A549 (cell line): Measurements from ENCODE around the gene SLC25A52. TPM values are rescaled to one million over a fixed set of nuclear protein-coding genes. Genes with fewer than 3 reads are reported as not detected.

Source experiments
- ATAC-seq, 2 experiments: fragments of 200-7000 bp in 1 of 2; fragments of >200 bp in 1 of 2; cut with Nextera tagmentation in 1 of 2; cut with Tn5 transposase in 1 of 2; 3 replicates each; pipeline versions ENCODE4 v1.8.0 to v1.9.1; 2018 to 2020; ENCODE audit warnings: mild to moderate bottlenecking in 1 of 2, moderate library complexity in 1 of 2
- CTCF ChIA-PET: fragments of 300-600 bp; sonication (Branson Sonifier 250); formaldehyde crosslinking; extraction: SDS; loops from one replicate; lab custom pipeline; 2021; ENCODE audit warnings: antibody characterized with exemption, inconsistent platforms; lab: Yijun Ruan, JAX
- POLR2A ChIA-PET: fragments of 350-600 bp; formaldehyde crosslinking; extraction: SDS; loops from one replicate; lab custom pipeline; 2021; ENCODE audit warnings: antibody characterized with exemption, inconsistent platforms; lab: Yijun Ruan, JAX
- DNase-seq, 2 experiments: peaks; one replicate each; pipeline versions ENCODE4 v3.0.0 to v3.0.0-alpha.2; 2011 to 2016; ENCODE audit warnings: low read depth in 1 of 2, low spot score in 1 of 2
- FAIRE-seq: peaks from 2 replicates; lab custom pipeline; 2011; peaks lifted over from hg19 to GRCh38; lab: Jason Lieb, UNC
- H3K27ac ChIP-seq, 2 experiments: fragments of >200 bp; sonication (Bioruptor Twin); formaldehyde crosslinking; 3 replicates each; pipeline ENCODE4 v1.5.1; 2016 to 2017
- H3K4me1 ChIP-seq: fragments of >200 bp; sonication (Bioruptor Twin); formaldehyde crosslinking; 3 replicates; pipeline ENCODE4 v1.6.1; 2016
- H3K4me2 ChIP-seq: fragments of >200 bp; sonication (Bioruptor Twin); formaldehyde crosslinking; 3 replicates; pipeline ENCODE4 v1.6.1; 2016
- H3K4me3 ChIP-seq: fragments of >200 bp; sonication (Bioruptor Twin); formaldehyde crosslinking; 3 replicates; pipeline ENCODE4 v1.5.1; 2016
- H3K9me3 ChIP-seq: fragments of >200 bp; sonication (Bioruptor Twin); formaldehyde crosslinking; 3 replicates; pipeline ENCODE4 v1.6.1; 2016
- CBX2 ChIP-seq: fragments of 200-600 bp; sonication (generic); IDR thresholded peaks from 2 replicates; pipeline ENCODE4 v1.6.1; 2016; ENCODE audit warnings: low read depth, mild to moderate bottlenecking, borderline replicate concordance
- FOSB ChIP-seq: fragments of 250-450 bp; sonication (Bioruptor Pico); IDR thresholded peaks from 2 replicates; pipeline ENCODE4 v1.5.0; 2020; ENCODE audit warnings: mild to moderate bottlenecking, moderate library complexity
- GATA3 ChIP-seq: IDR thresholded peaks from 2 replicates; pipeline ENCODE4 v1.6.1; 2012; ENCODE audit warnings: borderline replicate concordance
- MAFK ChIP-seq: fragments of 450-650 bp; IDR thresholded peaks from 2 replicates; pipeline ENCODE4 v1.6.1; 2014; ENCODE audit not compliant: partially characterized antibody
- NR3C1 ChIP-seq: fragments of >200 bp; sonication (Bioruptor Twin); formaldehyde crosslinking; IDR thresholded peaks from 3 replicates; pipeline ENCODE4 v1.6.1; 2017
- PHF8 ChIP-seq: fragments of 200-600 bp; sonication (generic); IDR thresholded peaks from 2 replicates; pipeline ENCODE4 v1.6.1; 2016; ENCODE audit warnings: low read depth, mild to moderate bottlenecking, antibody characterized with exemption, moderate library complexity, borderline replicate concordance
- RARB ChIP-seq: fragments of 250-450 bp; sonication (Bioruptor Pico); IDR thresholded peaks from 2 replicates; pipeline ENCODE4 v1.8.0; 2021; ENCODE audit warnings: mild to moderate bottlenecking, moderate library complexity
- SMC3 ChIP-seq: fragments of >200 bp; sonication (Bioruptor Twin); formaldehyde crosslinking; IDR thresholded peaks from 3 replicates; pipeline ENCODE4 v1.6.1; 2018; ENCODE audit warnings: inconsistent platforms
- TP53 ChIP-seq: fragments of 250-450 bp; sonication (Bioruptor Pico); IDR thresholded peaks from 2 replicates; pipeline ENCODE4 v1.5.0; 2021; ENCODE audit warnings: mild to moderate bottlenecking, moderate library complexity
- ZFP36 ChIP-seq: fragments of 450-650 bp; IDR thresholded peaks from 2 replicates; pipeline ENCODE4 v1.6.1; 2014; ENCODE audit warnings: borderline replicate concordance; ENCODE audit not compliant: partially characterized antibody
- WGBS: methylation state at CpG from one replicate; pipeline ENCODE4 v1.1.6; 2017; ENCODE audit errors: missing lambda C conversion rate; 5-methylcytosine and 5-hydroxymethylcytosine counted together
- polyA plus RNA-seq, 4 experiments: library from polyadenylated mRNA; depleted of rRNA in 3 of 4; stranded (reverse); fragments of >200 nt; fragmentation: RNase III in 1 of 4; extraction: RNeasy Plus Mini Kit Qiagen cat#74134 plus additional on column Dnase treatment in 1 of 4; gene quantifications; 2 replicates in 3 of 4; 3 replicates in 1 of 4; pipeline ENCODE4 v1.2.3, GENCODE V29; 2011 to 2017
- TF ChIP-seq, protein P1 (sequence below): IDR thresholded peaks from 2 replicates; pipeline ENCODE4 v1.6.1; 2012
- TF ChIP-seq, protein P2 (sequence below): fragments of 200-600 bp; sonication (generic); IDR thresholded peaks from 2 replicates; pipeline ENCODE4 v1.6.1; 2016; ENCODE audit warnings: antibody characterized with exemption, mild to moderate bottlenecking, moderate library complexity
- TF ChIP-seq, protein P3 (sequence below): fragments of >200 bp; sonication (Bioruptor Twin); formaldehyde crosslinking; IDR thresholded peaks from 2 replicates; pipeline ENCODE4 v1.6.1; 2016
- TF ChIP-seq, protein P4 (sequence below): IDR thresholded peaks from 2 replicates; pipeline ENCODE4 v1.6.1; 2012; ENCODE audit warnings: low read depth, borderline replicate concordance
- TF ChIP-seq, protein P5 (sequence below): IDR thresholded peaks from 2 replicates; pipeline ENCODE4 v1.6.1; 2012

SLC25A52 gene
- polyA plus RNA-seq, 2 of the 4 experiments (the other 2 are of a cell fraction): 0.10 TPM; not detected in 1

DNA sequence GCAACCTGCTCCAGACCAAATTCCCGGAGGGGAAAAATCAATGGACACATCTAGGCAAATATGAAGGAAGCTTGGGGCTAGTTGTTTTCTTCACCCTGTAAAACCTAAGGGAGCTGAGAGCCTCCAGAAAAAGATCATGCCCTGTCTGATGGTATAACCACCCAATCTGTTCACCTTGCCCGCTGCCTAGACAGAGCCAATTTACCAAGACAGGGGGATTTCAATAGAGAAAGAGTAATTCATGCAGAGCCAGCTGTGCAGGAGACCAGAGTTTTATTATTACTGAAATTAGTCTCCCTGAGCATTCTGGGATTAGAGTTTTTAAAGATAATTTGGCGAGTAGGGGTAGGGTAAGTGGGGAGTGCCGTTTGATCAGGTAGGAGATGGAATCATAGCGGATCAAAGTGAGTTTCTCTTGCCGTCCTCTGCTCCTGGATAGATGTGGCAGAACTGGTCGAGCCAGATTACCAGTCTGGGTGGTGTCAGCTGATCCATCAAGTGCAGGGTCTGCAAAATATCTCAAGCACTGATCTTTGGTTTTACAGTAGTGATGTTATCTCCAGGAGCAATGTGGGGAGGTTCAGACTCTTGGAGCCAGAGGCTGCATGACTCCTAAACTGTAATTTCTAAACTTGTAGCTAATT lies 41.2 kb downstream of the SLC25A52 start:
- ChIA-PET CTCF (interaction anchor here (0.6 to 1.6 kb wide), 3 partner anchors 155 to 295 kb away, joined by 3 to 4 read pairs (median 3); no protein-coding TSS in a partner anchor), POLR2A (no interaction called here)
- 0 out of 3 replicates have a peak, but pooled peaks cover 3% of the 10 kb centered on the region for H3K9me3 ChIP-seq
- DNase-seq (no peak), FAIRE-seq (no peak), ATAC-seq (no peak)
- H3K4me3 ChIP-seq: no peak overlapping the region
- H3K4me2 ChIP-seq: no peak overlapping the region
- no peak for TF ChIP-seq GATA3
- H3K4me1 ChIP-seq: no peaks in the 10 kb centered on the region
- no peak overlapping the region for H3K27ac ChIP-seq
- 34% methylated on average over 7 of the region's 7 CpGs for WGBS

DNA sequence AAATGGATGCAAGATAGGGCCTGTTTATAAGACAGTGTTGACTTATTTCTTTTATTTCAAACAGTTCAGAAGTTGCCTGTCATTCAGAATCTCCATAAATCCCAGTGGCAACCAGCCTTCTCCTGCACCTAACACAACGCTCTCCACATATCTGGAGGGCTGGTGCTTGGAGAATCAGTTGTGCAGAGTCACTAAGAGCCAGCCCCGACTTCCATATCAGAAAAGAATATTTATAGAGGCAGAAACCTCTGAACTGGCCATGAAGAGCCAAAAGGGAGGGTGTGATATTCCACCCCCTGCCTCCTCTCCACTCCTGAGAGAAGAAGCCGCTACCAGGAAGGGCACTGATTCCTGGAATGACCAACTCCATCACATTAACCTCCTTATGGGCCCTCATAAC lies 42.3 kb downstream of the SLC25A52 start:
- ATAC-seq (no peak), DNase-seq (no peak), FAIRE-seq (no peak)
- no peak overlapping the region for H3K27ac ChIP-seq
- H3K4me2 ChIP-seq: no peak overlapping the region
- H3K4me3 ChIP-seq: no peak overlapping the region
- TF ChIP-seq FOSB (CRISPR knock-in tag) (no peak), SMC3 (no peak), MAFK (no peak), NR3C1 (no peak)
- TF ChIP-seq, protein P1, sequence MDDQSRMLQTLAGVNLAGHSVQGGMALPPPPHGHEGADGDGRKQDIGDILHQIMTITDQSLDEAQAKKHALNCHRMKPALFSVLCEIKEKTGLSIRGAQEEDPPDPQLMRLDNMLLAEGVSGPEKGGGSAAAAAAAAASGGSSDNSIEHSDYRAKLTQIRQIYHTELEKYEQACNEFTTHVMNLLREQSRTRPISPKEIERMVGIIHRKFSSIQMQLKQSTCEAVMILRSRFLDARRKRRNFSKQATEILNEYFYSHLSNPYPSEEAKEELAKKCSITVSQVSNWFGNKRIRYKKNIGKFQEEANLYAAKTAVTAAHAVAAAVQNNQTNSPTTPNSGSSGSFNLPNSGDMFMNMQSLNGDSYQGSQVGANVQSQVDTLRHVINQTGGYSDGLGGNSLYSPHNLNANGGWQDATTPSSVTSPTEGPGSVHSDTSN: no peak
- TF ChIP-seq, protein P2, sequence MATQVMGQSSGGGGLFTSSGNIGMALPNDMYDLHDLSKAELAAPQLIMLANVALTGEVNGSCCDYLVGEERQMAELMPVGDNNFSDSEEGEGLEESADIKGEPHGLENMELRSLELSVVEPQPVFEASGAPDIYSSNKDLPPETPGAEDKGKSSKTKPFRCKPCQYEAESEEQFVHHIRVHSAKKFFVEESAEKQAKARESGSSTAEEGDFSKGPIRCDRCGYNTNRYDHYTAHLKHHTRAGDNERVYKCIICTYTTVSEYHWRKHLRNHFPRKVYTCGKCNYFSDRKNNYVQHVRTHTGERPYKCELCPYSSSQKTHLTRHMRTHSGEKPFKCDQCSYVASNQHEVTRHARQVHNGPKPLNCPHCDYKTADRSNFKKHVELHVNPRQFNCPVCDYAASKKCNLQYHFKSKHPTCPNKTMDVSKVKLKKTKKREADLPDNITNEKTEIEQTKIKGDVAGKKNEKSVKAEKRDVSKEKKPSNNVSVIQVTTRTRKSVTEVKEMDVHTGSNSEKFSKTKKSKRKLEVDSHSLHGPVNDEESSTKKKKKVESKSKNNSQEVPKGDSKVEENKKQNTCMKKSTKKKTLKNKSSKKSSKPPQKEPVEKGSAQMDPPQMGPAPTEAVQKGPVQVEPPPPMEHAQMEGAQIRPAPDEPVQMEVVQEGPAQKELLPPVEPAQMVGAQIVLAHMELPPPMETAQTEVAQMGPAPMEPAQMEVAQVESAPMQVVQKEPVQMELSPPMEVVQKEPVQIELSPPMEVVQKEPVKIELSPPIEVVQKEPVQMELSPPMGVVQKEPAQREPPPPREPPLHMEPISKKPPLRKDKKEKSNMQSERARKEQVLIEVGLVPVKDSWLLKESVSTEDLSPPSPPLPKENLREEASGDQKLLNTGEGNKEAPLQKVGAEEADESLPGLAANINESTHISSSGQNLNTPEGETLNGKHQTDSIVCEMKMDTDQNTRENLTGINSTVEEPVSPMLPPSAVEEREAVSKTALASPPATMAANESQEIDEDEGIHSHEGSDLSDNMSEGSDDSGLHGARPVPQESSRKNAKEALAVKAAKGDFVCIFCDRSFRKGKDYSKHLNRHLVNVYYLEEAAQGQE: no peak
- TF ChIP-seq, protein P3, sequence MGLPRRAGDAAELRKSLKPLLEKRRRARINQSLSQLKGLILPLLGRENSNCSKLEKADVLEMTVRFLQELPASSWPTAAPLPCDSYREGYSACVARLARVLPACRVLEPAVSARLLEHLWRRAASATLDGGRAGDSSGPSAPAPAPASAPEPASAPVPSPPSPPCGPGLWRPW: no peak
- TF ChIP-seq, protein P4, sequence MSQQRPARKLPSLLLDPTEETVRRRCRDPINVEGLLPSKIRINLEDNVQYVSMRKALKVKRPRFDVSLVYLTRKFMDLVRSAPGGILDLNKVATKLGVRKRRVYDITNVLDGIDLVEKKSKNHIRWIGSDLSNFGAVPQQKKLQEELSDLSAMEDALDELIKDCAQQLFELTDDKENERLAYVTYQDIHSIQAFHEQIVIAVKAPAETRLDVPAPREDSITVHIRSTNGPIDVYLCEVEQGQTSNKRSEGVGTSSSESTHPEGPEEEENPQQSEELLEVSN: no peak
- WGBS: 13% methylated on average over 3 of the region's 3 CpGs
- POLR2A ChIA-PET: no interaction called here
- no peaks in the 10 kb centered on the region for H3K4me1 ChIP-seq
- H3K9me3 ChIP-seq: 0 out of 3 replicates have a peak, but pooled peaks cover 3% of the 10 kb centered on the region
- CTCF ChIA-PET: interaction anchor here (0.6 to 1.6 kb wide), 2 partner anchors 162 to 294 kb away, joined by 3 to 4 read pairs; no protein-coding TSS in a partner anchor

DNA sequence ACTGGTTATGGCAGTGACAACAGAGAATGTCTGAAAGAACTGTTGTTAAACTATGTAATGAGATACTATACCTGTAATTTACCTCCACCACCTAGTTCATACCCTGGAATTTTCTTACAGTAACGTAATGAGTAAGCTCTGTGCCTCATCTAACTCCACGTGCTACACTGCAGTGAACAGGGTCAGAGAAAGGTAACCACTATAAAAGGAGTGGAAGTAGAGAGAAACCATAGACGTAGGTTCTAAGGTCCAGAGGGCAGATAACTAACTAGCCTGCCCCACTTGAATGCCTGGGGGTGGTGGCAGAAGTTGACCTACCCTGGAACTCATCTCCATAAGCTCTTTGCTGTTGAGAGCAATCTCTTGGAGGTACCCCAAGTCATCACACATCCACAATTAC lies 44.3 kb downstream of the SLC25A52 start:
- WGBS: 51% methylated on average over 3 of the region's 3 CpGs

More for the DNA sequence above, 44.3 kb downstream of the SLC25A52 start:
- FAIRE-seq (no peak), ATAC-seq (no peak), DNase-seq (no peak)
- no peak overlapping the region for H3K4me3 ChIP-seq
- CTCF ChIA-PET: no interaction called here
- 0 out of 3 replicates have a peak, but pooled peaks cover 3% of the 10 kb centered on the region for H3K9me3 ChIP-seq
- POLR2A ChIA-PET: no interaction called here
- H3K27ac ChIP-seq: no peak overlapping the region
- no peaks in the 10 kb centered on the region for H3K4me1 ChIP-seq
- no peak overlapping the region for H3K4me2 ChIP-seq
- TF ChIP-seq PHF8: no peak
- no peak for TF ChIP-seq ZFP36
- no peak for TF ChIP-seq CBX2
- no peak for TF ChIP-seq TP53 (CRISPR knock-in tag)
- TF ChIP-seq RARB: no peak
- TF ChIP-seq, protein P5, sequence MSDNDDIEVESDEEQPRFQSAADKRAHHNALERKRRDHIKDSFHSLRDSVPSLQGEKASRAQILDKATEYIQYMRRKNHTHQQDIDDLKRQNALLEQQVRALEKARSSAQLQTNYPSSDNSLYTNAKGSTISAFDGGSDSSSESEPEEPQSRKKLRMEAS: no peak
- TF ChIP-seq, protein P3: no peak
